ENCODE results near the gene POU2AF3. TPM values are rescaled to one million over a fixed set of nuclear protein-coding genes. Genes with fewer than 3 reads are reported as not detected.
A peak's percentile ranks its signal among the peaks of the same experiment; 100 is the strongest.

POU2AF3 gene
- total RNA-seq, 2 donors from 2014 or later: not detected

GRCh38 chr11:111348147-111348546 is 49.8 kb downstream of the POU2AF3 start:
- Mint-ChIP-seq H3K27ac (no peak overlapping the region), H3K4me3 (no peak overlapping the region)

GRCh38 chr11:111349191-111349695 is 50.9 kb downstream of the POU2AF3 start:
- Mint-ChIP-seq H3K36me3 (ENCODE audit: low read depth) (no peaks in the 10 kb centered on the region), H3K27ac (no peak overlapping the region), H3K9me3 (no peaks in the 10 kb centered on the region), H3K4me1 (no peaks in the 10 kb centered on the region), H3K4me3 (no peak overlapping the region), H3K27me3 (no peaks in the 10 kb centered on the region)
- no peak for ATAC-seq (replicated peaks)

More at GRCh38 chr11:111348147-111348546, 49.8 kb downstream of the POU2AF3 start:
- Mint-ChIP-seq H3K27me3 (no peaks in the 10 kb centered on the region), H3K9me3 (no peaks in the 10 kb centered on the region), H3K4me1 (no peaks in the 10 kb centered on the region), H3K36me3 (ENCODE audit: low read depth) (no peaks in the 10 kb centered on the region)
- ATAC-seq (replicated peaks): no peak

DNA sequence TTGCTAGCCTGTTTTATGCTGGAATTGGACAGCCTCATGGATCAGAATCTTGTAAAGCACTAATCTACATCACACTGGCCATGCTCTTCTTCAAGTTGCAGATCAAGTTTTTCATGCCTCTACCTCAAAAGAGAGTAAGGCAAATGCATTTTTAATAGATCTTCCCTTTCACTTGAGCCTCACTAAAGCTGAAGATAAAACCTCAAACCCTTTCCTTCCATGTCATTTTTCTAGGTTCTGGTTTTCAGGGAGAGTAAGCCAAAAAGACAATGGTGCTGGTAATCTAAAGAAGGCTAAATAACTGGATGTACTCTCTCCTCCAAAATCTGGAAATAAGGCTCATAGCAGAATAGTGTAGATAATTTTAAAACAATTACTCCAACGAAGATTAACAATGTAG is 52.5 kb downstream of the POU2AF3 start:
- Mint-ChIP-seq H3K9me3 (no peaks in the 10 kb centered on the region), H3K36me3 (ENCODE audit: low read depth) (no peaks in the 10 kb centered on the region), H3K27ac (no peak overlapping the region), H3K4me1 (no peaks in the 10 kb centered on the region), H3K4me3 (no peak overlapping the region), H3K27me3 (no peaks in the 10 kb centered on the region)
- no peak for ATAC-seq (replicated peaks)

DNA sequence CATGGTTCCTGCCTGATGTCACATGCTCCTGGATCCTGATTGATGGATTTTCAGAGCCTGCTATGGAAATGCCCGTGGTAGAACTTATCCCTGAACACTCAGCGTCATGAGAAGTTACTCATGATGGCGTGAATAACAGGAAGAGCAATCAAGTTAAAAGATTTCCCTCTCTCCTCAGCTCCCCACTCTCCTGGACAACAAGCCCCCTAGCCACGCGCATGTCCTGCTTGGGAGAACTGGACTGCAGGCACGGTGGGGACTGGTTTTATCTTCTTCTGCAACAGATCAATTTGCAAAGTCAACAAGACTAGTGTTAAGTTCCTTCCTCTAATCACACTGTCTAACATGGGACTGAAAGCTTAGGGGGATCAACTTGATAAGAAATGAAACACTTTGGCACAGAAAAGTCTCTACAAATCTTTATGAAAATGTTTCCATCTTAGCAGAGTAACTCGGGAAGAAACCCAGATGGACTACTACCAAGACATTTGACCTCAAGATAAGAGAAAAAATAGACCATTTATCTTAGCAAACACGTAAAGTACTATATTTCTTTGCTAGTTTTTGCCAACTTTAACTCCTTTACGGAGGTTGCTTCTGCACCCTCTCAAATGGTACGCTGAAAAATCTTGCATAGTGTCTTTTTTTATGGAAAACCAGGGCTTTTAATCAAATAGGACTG is 53.2 kb downstream of the POU2AF3 start:
- no peak for ATAC-seq (replicated peaks)
- H3K36me3 Mint-ChIP-seq (ENCODE audit: low read depth): no peaks in the 10 kb centered on the region
- H3K4me3 Mint-ChIP-seq: no peak overlapping the region
- no peaks in the 10 kb centered on the region for H3K27me3 Mint-ChIP-seq
- no peak overlapping the region for H3K27ac Mint-ChIP-seq
- no peaks in the 10 kb centered on the region for H3K9me3 Mint-ChIP-seq
- no peaks in the 10 kb centered on the region for H3K4me1 Mint-ChIP-seq

- H3K27ac Mint-ChIP-seq: no peak overlapping the region
- no peak for ATAC-seq (replicated peaks)
- no peaks in the 10 kb centered on the region for H3K27me3 Mint-ChIP-seq
- no peaks in the 10 kb centered on the region for H3K4me1 Mint-ChIP-seq
- H3K9me3 Mint-ChIP-seq: no peaks in the 10 kb centered on the region
- no peaks in the 10 kb centered on the region for H3K36me3 Mint-ChIP-seq (ENCODE audit: low read depth)
- no peak overlapping the region for H3K4me3 Mint-ChIP-seq
These were observed 53.9 kb downstream of the POU2AF3 start for GRCh38 chr11:111352231-111352746.

DNA sequence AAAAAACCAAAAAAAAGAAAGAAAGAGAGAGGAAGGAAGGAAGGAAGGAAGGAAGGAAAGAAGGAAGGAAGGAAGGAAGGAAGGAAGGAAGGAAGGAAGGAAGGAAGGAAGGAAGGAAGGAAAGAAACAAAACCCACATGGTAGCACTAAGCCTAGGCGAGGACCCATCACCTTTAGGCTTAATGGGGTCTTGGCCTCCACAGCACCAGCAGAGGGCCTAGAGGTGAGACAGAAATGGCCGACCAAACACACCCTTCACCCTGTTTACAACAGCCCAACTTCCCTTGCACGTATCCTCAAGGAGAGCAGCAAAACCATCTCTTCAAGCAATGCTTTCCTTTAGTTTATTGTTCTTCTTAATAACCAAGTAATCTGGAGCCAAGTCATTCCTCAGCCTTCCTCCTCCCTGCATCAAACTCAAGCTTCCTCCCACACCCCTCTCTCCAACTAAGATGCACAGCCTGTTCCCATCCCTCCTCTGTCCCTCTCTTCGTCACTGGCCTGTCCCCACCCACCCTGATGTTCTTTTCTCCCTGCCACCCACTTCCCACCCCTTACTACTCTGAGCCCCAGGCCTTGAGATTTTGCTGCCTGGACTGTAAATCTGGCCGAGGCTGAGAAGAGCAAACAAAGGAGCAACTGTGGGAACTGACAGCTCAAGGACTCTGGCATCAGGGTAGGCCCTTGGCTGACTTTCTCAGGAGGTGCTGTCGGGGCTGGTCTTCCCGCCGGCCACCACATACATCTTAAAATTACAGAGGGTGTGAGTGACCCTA is 54.8 kb downstream of the POU2AF3 start:
- Mint-ChIP-seq H3K9me3 (no peaks in the 10 kb centered on the region), H3K4me3 (no peak overlapping the region), H3K27ac (peak overlapping the region; percentile 10), H3K36me3 (ENCODE audit: low read depth) (no peaks in the 10 kb centered on the region), H3K27me3 (no peaks in the 10 kb centered on the region), H3K4me1 (no peaks in the 10 kb centered on the region)
- ATAC-seq (replicated peaks): no peak

DNA sequence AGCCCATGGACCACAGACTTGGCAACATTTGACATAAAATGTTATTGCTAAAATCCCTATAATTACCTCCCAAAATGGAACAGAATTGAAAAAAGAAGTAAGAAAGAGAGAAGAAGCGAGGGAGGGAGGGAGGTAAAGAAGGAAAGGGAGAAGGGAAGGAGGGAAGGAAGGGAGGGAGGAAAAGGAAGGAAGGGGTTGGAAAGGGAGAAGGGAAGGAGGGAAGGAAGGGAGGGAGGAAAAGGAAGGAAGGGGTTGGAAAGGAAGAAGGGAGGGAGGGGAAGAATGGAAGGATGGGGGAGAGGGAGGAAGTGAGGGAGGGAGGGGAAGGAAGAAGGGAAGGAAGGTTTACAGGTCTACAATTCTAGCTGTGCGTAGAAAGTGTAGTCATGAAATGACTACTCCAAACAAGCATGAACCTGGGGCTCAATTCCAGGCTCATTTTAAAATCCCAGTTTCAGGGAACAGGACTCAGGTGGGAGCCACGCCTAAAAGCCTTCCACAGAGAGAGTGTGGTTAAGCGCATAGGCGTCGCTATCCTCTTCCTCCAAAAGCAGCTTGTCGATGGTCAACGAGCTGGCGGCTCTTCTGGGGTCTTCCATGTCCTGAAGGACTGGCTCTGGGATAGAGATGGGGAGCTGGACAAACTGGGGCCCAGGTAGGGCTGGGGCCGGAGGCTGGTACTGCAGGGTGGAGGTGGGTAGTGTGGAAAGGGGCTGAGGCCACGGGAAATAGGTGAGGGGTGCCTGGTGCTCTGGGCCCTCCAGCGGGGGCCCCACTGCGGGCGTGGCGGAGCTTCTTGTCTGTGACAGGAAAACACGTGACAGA is 55.6 kb downstream of the POU2AF3 start:
- Mint-ChIP-seq H3K36me3 (ENCODE audit: low read depth) (no peaks in the 10 kb centered on the region), H3K4me1 (no peaks in the 10 kb centered on the region), H3K27ac (peak overlapping the region; percentile 10), H3K9me3 (no peaks in the 10 kb centered on the region), H3K27me3 (no peaks in the 10 kb centered on the region), H3K4me3 (no peak overlapping the region)
- ATAC-seq (replicated peaks): no peak

- Mint-ChIP-seq H3K27ac (no peak overlapping the region), H3K4me1 (no peaks in the 10 kb centered on the region), H3K27me3 (no peaks in the 10 kb centered on the region), H3K4me3 (no peak overlapping the region), H3K36me3 (ENCODE audit: low read depth) (no peaks in the 10 kb centered on the region), H3K9me3 (no peaks in the 10 kb centered on the region)
- no peak for ATAC-seq (replicated peaks)
These were observed 56.2 kb downstream of the POU2AF3 start for GRCh38 chr11:111354601-111354891.

- ATAC-seq (replicated peaks): no peak
- Mint-ChIP-seq H3K4me1 (no peaks in the 10 kb centered on the region), H3K27me3 (no peaks in the 10 kb centered on the region), H3K9me3 (no peaks in the 10 kb centered on the region), H3K4me3 (no peak overlapping the region), H3K36me3 (ENCODE audit: low read depth) (no peaks in the 10 kb centered on the region), H3K27ac (no peak overlapping the region)
These were observed 56.8 kb downstream of the POU2AF3 start for GRCh38 chr11:111355101-111355500.

DNA sequence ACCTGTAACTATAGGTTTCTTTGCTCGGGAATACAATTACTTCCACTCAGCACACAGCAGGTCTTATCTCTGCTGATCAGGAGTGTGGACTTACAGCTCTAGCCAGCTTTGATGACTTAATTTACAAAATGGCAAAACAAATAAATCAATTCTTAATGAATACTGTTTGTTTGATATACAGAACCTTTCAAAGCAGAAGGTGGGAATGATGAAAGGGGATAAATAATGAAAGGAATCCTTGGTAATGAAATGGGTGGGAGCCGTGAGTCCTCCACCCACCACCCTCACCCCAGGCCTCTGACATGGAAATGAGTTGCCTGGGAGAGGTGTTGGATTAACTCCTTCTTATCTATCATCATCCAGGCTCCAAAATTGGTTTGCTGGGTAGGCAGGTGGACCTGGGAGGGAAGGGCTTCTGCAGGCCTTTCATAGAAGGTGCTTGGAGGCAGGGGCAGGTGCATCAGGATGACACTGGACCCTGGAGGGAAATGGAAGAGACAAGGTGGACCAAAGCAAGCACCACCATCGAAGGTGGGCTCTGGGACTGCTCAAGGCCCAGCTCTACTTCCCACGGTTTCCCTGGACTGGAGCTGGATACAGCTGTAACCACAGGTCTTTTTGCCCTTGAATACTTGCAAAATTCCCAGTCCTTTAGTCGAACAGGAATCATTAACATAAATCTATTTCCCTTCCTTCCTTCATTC is 57.8 kb downstream of the POU2AF3 start:
- no peaks in the 10 kb centered on the region for H3K36me3 Mint-ChIP-seq (ENCODE audit: low read depth)
- no peak overlapping the region for H3K4me3 Mint-ChIP-seq
- H3K9me3 Mint-ChIP-seq: no peaks in the 10 kb centered on the region
- ATAC-seq (replicated peaks): no peak
- no peaks in the 10 kb centered on the region for H3K27me3 Mint-ChIP-seq
- H3K27ac Mint-ChIP-seq: no peak overlapping the region
- H3K4me1 Mint-ChIP-seq: no peaks in the 10 kb centered on the region

DNA sequence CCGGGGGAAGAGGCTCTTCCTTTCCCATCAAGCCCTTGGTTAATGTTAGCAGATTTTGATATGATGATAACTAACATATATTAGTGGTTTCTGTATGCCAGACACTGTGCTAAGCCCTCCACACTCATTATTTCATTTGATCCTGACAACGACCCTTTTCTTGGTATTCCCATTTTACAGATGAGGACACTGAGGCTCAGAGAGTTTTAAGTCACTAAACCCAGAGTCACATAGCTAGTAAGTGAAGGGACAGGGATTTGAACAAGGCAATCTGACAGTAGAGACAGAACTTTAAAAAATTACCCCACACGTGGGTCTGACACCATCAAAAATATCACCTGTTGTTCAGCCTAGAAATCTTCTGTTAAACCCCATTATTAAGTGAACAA is 58.3 kb downstream of the POU2AF3 start:
- no peak for ATAC-seq (replicated peaks)
- no peaks in the 10 kb centered on the region for H3K27me3 Mint-ChIP-seq
- H3K27ac Mint-ChIP-seq: no peak overlapping the region
- H3K4me1 Mint-ChIP-seq: no peaks in the 10 kb centered on the region
- no peak overlapping the region for H3K4me3 Mint-ChIP-seq
- H3K36me3 Mint-ChIP-seq (ENCODE audit: low read depth): no peaks in the 10 kb centered on the region
- no peaks in the 10 kb centered on the region for H3K9me3 Mint-ChIP-seq

- Mint-ChIP-seq H3K27me3 (no peaks in the 10 kb centered on the region), H3K9me3 (no peaks in the 10 kb centered on the region), H3K36me3 (ENCODE audit: low read depth) (no peaks in the 10 kb centered on the region), H3K4me1 (no peaks in the 10 kb centered on the region), H3K27ac (no peak overlapping the region), H3K4me3 (no peak overlapping the region)
- ATAC-seq (replicated peaks): no peak
These were observed 59.0 kb downstream of the POU2AF3 start for GRCh38 chr11:111357150-111358037.

Measured in activated T-helper 17 cell treated with anti-CD3 and anti-CD28 coated beads, Interleukin-2, amount 50 U/mL, for 72 hours (primary cell).